ENCODE data around the gene TMEM108.

DNA sequence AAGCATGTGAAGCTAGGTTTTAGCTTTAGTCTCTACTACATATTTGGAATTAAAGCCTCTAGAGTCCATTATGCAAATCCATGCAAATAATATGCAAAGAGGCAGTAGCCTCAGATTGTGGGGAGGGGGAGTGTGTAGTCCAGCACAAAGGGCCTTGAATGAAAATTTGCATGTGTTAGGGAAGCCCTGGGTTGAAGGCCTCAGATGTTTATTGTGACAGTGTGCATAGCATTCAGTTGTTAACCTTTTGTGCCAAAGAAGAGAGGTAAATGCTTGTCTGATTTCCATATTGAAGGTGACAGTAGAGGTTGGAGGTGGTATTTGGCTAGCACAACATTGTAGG, 337.2 kb downstream of the TMEM108 start:
- TF ChIP-seq, protein P1, sequence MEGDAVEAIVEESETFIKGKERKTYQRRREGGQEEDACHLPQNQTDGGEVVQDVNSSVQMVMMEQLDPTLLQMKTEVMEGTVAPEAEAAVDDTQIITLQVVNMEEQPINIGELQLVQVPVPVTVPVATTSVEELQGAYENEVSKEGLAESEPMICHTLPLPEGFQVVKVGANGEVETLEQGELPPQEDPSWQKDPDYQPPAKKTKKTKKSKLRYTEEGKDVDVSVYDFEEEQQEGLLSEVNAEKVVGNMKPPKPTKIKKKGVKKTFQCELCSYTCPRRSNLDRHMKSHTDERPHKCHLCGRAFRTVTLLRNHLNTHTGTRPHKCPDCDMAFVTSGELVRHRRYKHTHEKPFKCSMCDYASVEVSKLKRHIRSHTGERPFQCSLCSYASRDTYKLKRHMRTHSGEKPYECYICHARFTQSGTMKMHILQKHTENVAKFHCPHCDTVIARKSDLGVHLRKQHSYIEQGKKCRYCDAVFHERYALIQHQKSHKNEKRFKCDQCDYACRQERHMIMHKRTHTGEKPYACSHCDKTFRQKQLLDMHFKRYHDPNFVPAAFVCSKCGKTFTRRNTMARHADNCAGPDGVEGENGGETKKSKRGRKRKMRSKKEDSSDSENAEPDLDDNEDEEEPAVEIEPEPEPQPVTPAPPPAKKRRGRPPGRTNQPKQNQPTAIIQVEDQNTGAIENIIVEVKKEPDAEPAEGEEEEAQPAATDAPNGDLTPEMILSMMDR (IDR thresholded peaks at IDR 0.05), result no peak
- no peak for TF ChIP-seq POLR2A (IDR thresholded peaks at IDR 0.05)

All from thyroid gland (tissue), 4 donors.